ENCODE data around the gene SUPT3H.
"Not testable (repeated sequence)": the region's sequence is repeated elsewhere in the genome, so short reads cannot be mapped to it uniquely, and the experiment has no call there.

Gene SUPT3H

DNA sequence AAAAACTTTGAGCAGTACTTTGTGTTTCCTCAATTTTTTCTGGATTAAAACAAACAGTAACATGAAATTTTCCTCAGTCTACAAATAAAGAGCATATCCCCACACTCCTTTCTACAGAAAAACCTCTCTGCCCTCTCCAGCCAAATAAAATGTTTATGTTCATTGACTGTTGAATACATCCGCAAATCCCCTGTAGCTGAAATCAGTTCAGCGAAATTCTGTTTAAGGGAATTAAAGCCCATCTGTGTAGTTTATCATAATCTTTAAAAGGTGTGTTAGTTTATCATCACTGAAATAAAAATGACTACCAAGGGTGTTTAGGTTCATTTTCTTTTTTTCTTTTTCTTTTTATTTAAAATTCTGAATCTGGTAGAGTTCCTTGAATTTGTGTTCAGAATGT, 207.4 kb downstream of the SUPT3H start:
- no peak for DNase-seq

- no peak for DNase-seq
Observed at GRCh38 chr6:45169815-45170214, 207.9 kb downstream of the SUPT3H start.

DNA sequence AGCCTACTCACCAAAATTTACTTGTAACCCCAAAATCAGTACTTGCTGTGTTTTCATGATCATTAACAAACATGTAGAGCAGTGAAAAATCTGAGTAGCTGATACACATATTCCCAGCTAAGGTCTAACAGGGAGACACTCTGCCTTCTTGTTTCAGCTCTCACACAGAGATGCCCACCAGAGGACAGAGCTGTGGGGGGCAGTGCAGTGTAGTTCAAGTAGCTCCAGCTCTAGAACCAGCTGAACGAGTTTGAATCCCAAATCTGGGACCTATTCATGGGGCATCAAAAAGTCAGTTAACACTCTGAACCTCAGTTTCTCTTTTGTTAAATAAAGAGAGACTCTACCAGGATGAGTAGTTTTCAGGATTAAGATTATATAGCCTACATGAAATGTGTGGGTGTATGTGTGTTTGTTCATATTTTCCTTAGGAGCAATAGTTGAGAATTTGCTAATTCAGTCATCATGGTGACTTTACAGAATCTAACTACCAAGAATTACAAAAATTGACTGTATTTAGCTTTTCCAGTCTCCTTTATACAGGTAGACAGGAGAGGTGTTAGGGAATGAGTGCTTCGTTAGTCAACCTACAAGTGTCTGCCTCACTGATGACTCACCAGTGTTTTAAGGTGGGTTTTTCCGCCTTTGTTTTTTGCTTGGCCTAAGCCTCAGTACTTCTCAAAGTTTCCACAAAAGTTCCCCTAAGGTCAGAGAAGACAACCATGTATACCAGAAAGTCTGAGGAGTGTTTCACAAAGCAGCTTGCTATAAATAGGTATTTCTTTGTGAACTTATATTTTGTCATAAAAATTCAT, 213.6 kb downstream of the SUPT3H start:
- DNase-seq = no peak

DNA sequence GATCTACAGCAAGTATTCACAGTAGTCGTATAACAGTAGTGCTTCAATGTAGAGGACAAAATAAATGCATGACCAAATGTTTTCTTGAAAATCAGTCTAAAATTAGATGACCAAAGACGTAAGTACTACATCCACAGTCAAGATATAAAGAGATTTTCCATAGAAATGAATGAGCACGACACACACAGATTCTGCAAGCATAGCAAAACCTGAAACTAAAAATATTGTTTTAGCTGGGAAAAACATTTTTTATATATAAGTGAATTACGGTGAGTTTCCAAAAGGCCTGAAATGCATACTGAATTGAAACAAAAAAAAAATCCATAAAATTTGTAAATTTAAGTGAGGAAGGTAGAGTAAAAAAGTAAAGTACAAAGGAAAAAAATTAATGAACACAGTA, 217.4 kb downstream of the SUPT3H start:
- no peak for DNase-seq

DNA sequence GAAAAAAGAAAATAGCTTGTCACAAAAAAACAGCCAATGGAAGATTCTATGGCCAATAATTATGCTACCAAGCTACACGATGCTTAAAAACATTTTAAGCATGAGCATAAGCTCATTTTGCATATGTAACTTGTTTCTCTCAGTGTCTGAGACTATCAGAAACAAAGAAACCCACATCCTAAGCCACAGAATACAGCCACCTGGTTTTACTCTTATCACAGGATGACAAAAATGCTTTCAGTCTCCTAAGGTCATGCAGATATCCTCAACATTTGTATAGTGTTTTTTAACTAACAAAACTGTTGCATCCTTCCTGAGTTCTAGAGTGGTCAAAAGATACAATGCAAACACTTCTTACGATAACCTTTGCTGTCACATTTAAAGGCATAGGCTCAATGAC, 221.7 kb downstream of the SUPT3H start:
- DNase-seq = no peak

DNA sequence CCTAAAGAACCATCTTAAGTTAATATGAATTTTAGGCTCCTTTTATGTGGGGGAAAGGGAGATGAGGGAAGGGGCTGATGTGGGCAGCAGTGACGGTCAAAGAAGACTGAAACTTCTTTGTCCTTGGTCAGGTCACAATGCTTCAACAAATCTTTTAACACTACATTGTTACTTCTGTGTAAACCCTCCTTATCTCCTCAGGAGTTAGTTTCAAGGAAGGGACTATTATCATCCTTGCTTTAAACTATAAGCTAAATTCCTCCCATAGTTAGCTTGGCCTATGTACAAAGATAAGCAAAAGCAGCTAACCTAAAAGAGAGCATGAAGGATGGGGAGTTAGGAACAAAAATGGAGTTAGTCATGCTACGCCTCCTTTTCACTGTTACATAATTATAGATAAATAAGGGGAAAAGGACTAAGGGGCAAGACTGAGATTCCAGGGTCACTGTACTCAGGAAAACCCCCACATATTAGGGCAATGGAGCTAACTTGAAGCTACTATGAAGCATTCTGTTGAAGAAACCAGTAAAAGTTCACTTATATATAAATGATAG, 222.3 kb downstream of the SUPT3H start:
- no peak for DNase-seq

DNA sequence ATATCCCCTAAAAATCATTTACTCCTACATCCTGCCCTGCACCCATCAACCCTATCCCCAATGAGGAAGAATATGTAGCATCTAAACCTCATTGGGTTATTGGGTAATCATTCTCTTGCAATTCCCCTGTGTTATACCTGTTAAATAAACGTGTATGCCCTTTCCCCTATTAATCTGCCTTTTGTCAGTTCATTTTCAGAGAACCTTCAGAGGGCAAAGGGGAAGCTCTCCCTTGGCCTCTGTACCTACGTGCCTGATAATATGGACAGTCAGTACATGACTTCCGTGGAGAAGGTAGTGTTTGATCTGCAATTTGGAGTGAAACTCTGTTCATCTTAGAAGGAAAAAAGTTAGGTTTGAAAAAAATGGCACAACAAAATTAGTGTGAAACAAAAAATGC, 223.1 kb downstream of the SUPT3H start:
- DNase-seq = no peak

DNA sequence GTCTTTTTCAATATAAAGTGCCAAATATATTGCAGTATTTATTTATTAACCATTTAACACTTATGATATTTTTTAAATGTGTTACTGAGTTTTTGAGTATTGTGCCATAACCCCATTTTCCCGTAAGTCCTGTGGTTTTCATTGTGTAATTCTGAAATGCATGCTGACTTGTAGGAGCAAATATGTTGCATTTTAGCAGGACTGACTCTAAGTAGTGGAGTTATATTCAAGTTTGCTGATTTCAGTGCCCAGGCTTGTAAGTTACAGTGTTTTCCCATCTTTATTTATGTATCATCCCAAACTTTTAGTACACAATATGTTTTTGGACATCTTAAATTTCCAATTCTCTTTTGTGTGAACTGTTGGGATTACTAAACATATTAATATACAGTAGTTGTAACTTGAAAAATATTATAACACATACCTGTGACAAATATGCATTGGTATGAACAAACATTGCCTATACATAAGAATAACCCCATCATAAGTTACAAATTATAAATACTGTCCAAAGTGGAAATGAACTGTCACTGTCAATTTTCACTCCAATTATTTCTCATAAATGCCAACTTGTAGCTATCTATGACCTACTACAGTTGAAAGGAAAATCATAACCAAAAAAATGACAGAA, 228.9 kb downstream of the SUPT3H start:
- DNase-seq = no peak

DNA sequence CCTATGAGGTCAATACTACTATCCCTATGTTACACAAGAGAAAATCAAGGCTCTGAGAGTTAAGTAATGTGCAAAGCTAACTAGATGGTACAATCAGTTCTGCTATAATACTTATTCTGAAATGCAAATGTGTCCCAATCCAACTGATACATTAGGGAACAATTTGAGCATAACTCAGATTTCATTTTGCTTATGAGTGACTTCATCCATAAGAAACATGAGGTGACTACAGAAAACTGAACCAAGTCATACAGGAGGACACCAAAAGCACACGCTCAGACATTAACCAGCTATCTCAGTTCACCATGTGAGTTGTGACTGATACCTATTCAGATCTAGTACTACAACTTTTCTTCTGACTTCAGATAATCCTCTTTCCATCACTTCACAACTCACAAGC, 229.5 kb downstream of the SUPT3H start:
- no peak for DNase-seq

DNA sequence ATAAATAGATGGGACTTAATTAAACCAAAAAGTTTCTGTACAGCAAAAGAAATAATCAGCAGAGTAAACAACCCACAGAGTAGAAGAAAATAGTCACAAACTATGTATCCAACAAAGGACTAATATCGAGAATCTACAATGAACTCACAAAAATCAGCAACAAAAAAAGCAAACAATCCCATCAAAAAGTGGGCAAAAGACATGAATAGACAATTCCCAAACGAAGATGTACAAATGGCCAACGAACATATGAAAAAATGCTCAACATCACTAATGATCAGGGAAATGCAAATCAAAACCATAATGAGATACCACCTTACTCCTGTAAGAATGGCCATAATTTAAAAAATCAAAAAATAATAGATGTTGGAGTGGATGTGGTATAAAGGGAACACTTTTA, 232.1 kb downstream of the SUPT3H start:
- DNase-seq = not testable (repeated sequence)

- DNase-seq = no peak
Observed at GRCh38 chr6:45138765-45139164, 239.0 kb downstream of the SUPT3H start.

DNA sequence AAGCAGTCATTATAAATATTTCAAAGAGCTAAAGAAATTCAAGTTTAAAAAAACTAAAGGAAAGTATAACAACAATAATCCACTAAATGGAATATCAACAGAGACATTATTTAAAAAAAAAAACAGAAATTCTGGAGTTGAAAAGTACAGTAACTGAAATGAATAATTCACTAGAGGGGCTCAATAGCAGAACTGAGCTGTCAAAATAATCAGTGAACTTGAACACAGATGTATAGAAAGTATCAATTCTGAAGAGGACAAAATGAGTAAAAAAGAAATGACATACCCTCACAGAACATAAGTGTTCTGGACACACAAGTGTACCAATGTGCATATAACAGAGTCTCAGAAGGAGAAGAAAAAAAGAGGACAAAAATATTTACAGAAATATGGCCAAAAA, 241.2 kb downstream of the SUPT3H start:
- no peak for DNase-seq

- no peak for DNase-seq
Observed at GRCh38 chr6:45132658-45133294, 245.0 kb downstream of the SUPT3H start.

- DNase-seq = no peak
Observed at GRCh38 chr6:45132059-45132458, 245.7 kb downstream of the SUPT3H start.

- no peak for DNase-seq
Observed at GRCh38 chr6:45129051-45129450, 248.7 kb downstream of the SUPT3H start.

GRCh38 chr6:45127185-45127584, 250.5 kb downstream of the SUPT3H start:
- DNase-seq = no peak

- DNase-seq = no peak
Observed at GRCh38 chr6:45126033-45126432, 251.7 kb downstream of the SUPT3H start.

- no peak for DNase-seq
Observed at GRCh38 chr6:45123023-45123422, 254.7 kb downstream of the SUPT3H start.

- no peak for DNase-seq
Observed at GRCh38 chr6:45118754-45119153, 259.0 kb downstream of the SUPT3H start.

GRCh38 chr6:45116714-45117410, 260.9 kb downstream of the SUPT3H start:
- no peak for DNase-seq

GRCh38 chr6:45115696-45116095, 262.0 kb downstream of the SUPT3H start:
- no peak for DNase-seq

- DNase-seq = no peak
Observed at GRCh38 chr6:45112711-45113110, 265.0 kb downstream of the SUPT3H start.

GRCh38 chr6:45109551-45109950, 268.2 kb downstream of the SUPT3H start:
- no peak for DNase-seq
